ENCODE results near the gene VWC2. TPM values are rescaled to one million over a fixed set of nuclear protein-coding genes. Genes with fewer than 3 reads are reported as not detected.

Gene VWC2
- total and polyA plus RNA-seq, 10 of the 15 experiments (the other 5 are each of a cell fraction or from before 2014, with no cell fraction given): 0.01 to 0.06 (median 0.03) TPM; not detected in 7

- Histone ChIP-seq H3K9ac (ENCODE audit: control insufficient read depth, insufficient read depth, low read length) (no peak overlapping the region), H3K79me2 (ENCODE audit: control insufficient read depth, insufficient read depth, low read length) (no peaks in the 10 kb centered on the region), H3K36me3 (ENCODE audit: control insufficient read depth in 2 of 2, insufficient read depth in 2 of 2, low read length in 1 of 2) (no peaks in the 10 kb centered on the region), H2AFZ (ENCODE audit: control insufficient read depth, low read depth, low read length) (no peak overlapping the region), H3K4me3 (no peak overlapping the region), H3K27me3 (replicated peaks in 1 of 2; ENCODE audit: control insufficient read depth in 2 of 2, insufficient read depth in 2 of 2, low read length in 1 of 2) (no peaks in the 10 kb centered on the region), H3K4me2 (ENCODE audit: control insufficient read depth, insufficient read depth) (no peak overlapping the region), H4K20me1 (ENCODE audit: control insufficient read depth, insufficient read depth) (no peaks in the 10 kb centered on the region), H3K4me1 (ENCODE audit: control insufficient read depth, insufficient read depth, low read length) (no peaks in the 10 kb centered on the region), H3K27ac (ENCODE audit: control insufficient read depth, insufficient read depth) (no peak overlapping the region), H3K9me3 (replicated peaks; ENCODE audit: control insufficient read depth, insufficient read depth, low read length) (no peaks in the 10 kb centered on the region)
- no TSS peak for BruUV-seq (replicated peaks)
- no peak for DNase-seq (ENCODE audit: low read depth, low spot score)
- SMC1A ChIA-PET (ENCODE audit: uncharacterized antibody, unreplicated experiment): no interaction called here
- ATAC-seq: no peak
- POLR2A ChIA-PET: no interaction called here
- FAIRE-seq: no peak
- 46% methylated on average over 3 of the region's 3 CpGs for WGBS (ENCODE audit: insufficient coverage, insufficient replicate concordance, low lambda C conversion rate, missing lambda C conversion rate)
- intact Hi-C loops (cut with micrococcal nuclease; ENCODE audit: unreplicated experiment): no loop called here
- CTCF ChIA-PET: no interaction called here
- in situ Hi-C loops (cut with MboI): no loop called here
- RAD21 ChIA-PET (ENCODE audit: unreplicated experiment): no interaction called here
- TF ChIP-seq BMI1 (IDR thresholded peaks at IDR 0.05; ENCODE audit: borderline replicate concordance) (no peak), YY1 (IDR thresholded peaks at IDR 0.05; ENCODE audit: low read depth, low read length) (no peak), SMARCA5 (IDR thresholded peaks at IDR 0.05) (no peak), ATF2 (IDR thresholded peaks at IDR 0.05; ENCODE audit: low read length) (no peak), E2F4 (IDR thresholded peaks at IDR 0.05; ENCODE audit: low read depth, low read length) (no peak), CHD2 (IDR thresholded peaks at IDR 0.05; ENCODE audit: borderline replicate concordance, low read depth, low read length) (no peak), CEBPB (IDR thresholded peaks at IDR 0.05; ENCODE audit: borderline replicate concordance in 1 of 2, low read depth in 2 of 2, low read length in 2 of 2) (no peak), ASH2L (IDR thresholded peaks at IDR 0.05; ENCODE audit: borderline replicate concordance, low read depth) (no peak), BCL11A (IDR thresholded peaks at IDR 0.05; ENCODE audit: low read depth, low read length) (no peak), SIN3A (IDR thresholded peaks at IDR 0.05; ENCODE audit: low read depth, low read length) (no peak), ZBTB40 (IDR thresholded peaks at IDR 0.05; ENCODE audit: borderline replicate concordance) (no peak), ZBTB33 (IDR thresholded peaks at IDR 0.05) (no peak), NR2C2 (IDR thresholded peaks at IDR 0.05; ENCODE audit: borderline replicate concordance, control insufficient read depth, insufficient read length, low read depth) (no peak), DPF2 (IDR thresholded peaks at IDR 0.05) (no peak), SREBF1 (IDR thresholded peaks at IDR 0.05; ENCODE audit: low read length) (no peak), CBX3 (IDR thresholded peaks at IDR 0.05; ENCODE audit: borderline replicate concordance, low read depth) (no peak), ZBED1 (IDR thresholded peaks at IDR 0.05; ENCODE audit: borderline replicate concordance) (no peak), SMC3 (IDR thresholded peaks at IDR 0.05; ENCODE audit: borderline replicate concordance, low read length) (no peak), PAX8 (IDR thresholded peaks at IDR 0.05) (no peak)
These were observed 50.1 kb downstream of the VWC2 start for GRCh38 chr7:49823566-49823965.
